ENCODE data around the gene NUP160.

DNA sequence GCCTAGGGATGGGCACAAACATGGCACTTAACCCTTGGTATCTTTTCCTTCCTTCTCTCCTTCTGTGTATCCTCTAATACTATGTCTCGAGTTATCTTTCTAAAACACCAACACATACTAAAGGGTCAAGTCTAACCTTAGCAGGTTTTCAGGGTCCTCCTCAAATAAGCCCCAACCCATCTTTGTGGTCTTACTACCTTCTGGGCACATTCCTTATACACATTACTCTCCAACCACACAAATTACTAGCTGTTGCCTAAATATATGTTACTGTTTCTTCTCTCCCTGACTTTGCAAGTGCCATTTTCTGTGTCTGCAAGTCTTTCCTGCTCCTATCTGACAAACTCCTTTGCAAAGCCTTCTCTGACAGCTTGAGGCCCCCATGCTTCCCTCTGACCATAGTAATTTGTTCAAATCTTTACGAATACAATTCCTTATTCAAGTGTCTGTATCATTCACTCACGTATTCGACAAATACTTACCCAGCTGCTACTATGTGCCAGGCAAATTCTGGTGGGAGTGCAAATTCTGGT is 15.8 kb upstream of the NUP160 start:
- TF ChIP-seq EZH2 (IDR thresholded peaks at IDR 0.05; ENCODE audit: borderline replicate concordance, low read length) = no peak
- TF ChIP-seq, protein P1, sequence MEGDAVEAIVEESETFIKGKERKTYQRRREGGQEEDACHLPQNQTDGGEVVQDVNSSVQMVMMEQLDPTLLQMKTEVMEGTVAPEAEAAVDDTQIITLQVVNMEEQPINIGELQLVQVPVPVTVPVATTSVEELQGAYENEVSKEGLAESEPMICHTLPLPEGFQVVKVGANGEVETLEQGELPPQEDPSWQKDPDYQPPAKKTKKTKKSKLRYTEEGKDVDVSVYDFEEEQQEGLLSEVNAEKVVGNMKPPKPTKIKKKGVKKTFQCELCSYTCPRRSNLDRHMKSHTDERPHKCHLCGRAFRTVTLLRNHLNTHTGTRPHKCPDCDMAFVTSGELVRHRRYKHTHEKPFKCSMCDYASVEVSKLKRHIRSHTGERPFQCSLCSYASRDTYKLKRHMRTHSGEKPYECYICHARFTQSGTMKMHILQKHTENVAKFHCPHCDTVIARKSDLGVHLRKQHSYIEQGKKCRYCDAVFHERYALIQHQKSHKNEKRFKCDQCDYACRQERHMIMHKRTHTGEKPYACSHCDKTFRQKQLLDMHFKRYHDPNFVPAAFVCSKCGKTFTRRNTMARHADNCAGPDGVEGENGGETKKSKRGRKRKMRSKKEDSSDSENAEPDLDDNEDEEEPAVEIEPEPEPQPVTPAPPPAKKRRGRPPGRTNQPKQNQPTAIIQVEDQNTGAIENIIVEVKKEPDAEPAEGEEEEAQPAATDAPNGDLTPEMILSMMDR (IDR thresholded peaks at IDR 0.05; ENCODE audit: low read length) = no peak

All from OCI-LY1 (cell line).